H1 (cell line): Measurements from ENCODE around the gene MEX3B. TPM values are rescaled to one million over a fixed set of nuclear protein-coding genes. Genes with fewer than 3 reads are reported as not detected.

ENCODE experiments used
- ASH2L ChIP-seq: fragments of 200-600, 300-600 bp; sonication (generic); IDR thresholded peaks from one replicate; pipeline ENCODE4 v1.7.1; 2017; ENCODE audit warnings: low read length
- BCL11A ChIP-seq, 2 experiments: IDR thresholded peaks; one replicate each; pipeline ENCODE4 v1.6.1; 2011; ENCODE audit warnings: low read depth in 2 of 2, low read length in 2 of 2, mild to moderate bottlenecking in 2 of 2
- CTBP2 ChIP-seq: IDR thresholded peaks from 2 replicates; pipeline ENCODE4 v1.7.0; 2011; ENCODE audit warnings: borderline replicate concordance, mild to moderate bottlenecking, moderate library complexity, mixed read lengths, low read length; ENCODE audit not compliant: insufficient read depth, insufficient read length
- HDAC2 ChIP-seq, 2 experiments: fragments of 300-600 bp in 1 of 2; sonication (generic) in 1 of 2; IDR thresholded peaks; 2 replicates each; pipeline ENCODE4 v1.6.1; 2011 to 2012; ENCODE audit warnings: low read depth in 2 of 2, low read length in 2 of 2, mild to moderate bottlenecking in 2 of 2, moderate library complexity in 2 of 2, borderline replicate concordance in 1 of 2, inconsistent platforms in 1 of 2
- POLR2AphosphoS5 ChIP-seq: IDR thresholded peaks from 2 replicates; pipeline ENCODE4 v1.6.1; 2011; ENCODE audit warnings: low read depth, low read length
- POU5F1 ChIP-seq: IDR thresholded peaks from 2 replicates; pipeline ENCODE4 v1.6.1; 2011; ENCODE audit warnings: low read depth, mild to moderate bottlenecking, low read length, moderate library complexity
- RBBP5 ChIP-seq: IDR thresholded peaks from 2 replicates; pipeline ENCODE4 v1.7.1; 2012; ENCODE audit warnings: low read depth, mild to moderate bottlenecking, inconsistent platforms, low read length, moderate library complexity, borderline replicate concordance
- SRF ChIP-seq: IDR thresholded peaks from 2 replicates; pipeline ENCODE4 v1.6.1; 2011; ENCODE audit warnings: mild to moderate bottlenecking, low read depth, low read length, moderate library complexity
- polyA plus RNA-seq, 7 experiments: library from polyadenylated mRNA; depleted of rRNA in 3 of 7; stranded (reverse) in 5 of 7; unstranded in 2 of 7; fragments of >200 nt in 5 of 7; fragments of 200-250 nt in 2 of 7; gene quantifications; 1 replicate in 5 of 7; 2 replicates in 1 of 7; 4 replicates in 1 of 7; pipeline versions ENCODE4 v1.2.1 to v1.2.3, GENCODE V29; 2011 to 2013; ENCODE audit warnings: missing spikeins in 2 of 7, mixed read lengths in 2 of 7
- total RNA-seq: library from RNA; stranded (reverse); fragmentation: NEBNext Ultra II Directional; extraction: Animal tissue kit (Norgen Biotek cat#: 25700); gene quantifications from 2 replicates; pipeline ENCODE4 v1.2.1, GENCODE V29; 2021

Gene MEX3B
- total and polyA plus RNA-seq, 2 of the 8 experiments (the other 6 are each of a cell fraction or from before 2014, with no cell fraction given): 8.0 to 15.9 TPM

DNA sequence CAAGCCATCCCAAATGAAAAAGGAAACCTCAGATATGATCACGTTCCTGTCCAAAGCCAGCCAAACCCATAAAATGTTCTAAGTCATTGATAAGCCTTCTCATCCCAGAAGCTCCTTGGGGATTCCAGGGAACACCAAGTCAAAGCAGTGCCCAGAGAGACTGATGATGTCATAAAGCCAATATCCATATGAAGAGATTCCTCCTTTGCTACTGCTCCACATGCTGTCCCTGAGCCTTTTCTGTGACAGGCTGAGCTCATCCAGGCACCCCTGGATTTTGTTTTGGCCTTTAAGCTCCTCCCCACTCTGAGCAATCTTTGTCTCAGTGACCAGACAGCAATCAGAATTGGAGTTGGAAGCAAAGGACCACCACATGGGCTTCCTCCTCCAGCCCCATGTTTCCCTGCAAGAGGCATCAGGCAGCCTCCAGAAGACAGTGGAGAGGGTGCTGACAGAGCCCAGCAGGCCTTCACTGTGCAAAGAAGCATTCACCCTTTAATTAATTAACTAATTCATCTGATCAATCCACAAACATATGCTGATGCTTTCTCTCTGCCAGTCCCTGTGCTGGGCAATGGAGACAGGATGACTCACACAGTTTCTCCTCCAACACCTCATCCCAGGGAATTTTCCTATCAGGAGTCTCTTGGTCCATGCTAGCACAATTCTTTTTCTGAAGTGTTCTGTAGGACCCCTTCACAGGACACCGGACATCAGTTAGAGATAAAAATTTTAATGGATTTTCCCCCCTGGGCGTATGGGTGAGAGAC lies 25.0 kb downstream of the MEX3B start (continued):
- no peak for TF ChIP-seq SRF
- TF ChIP-seq POU5F1: no peak
- TF ChIP-seq CTBP2: no peak
- no peak for TF ChIP-seq POLR2AphosphoS5
- no peak for TF ChIP-seq RBBP5
- no peak for TF ChIP-seq BCL11A (IDR thresholded peaks at IDR 0.05; ENCODE audit: low read depth in 2 of 2, low read length in 2 of 2)
- TF ChIP-seq ASH2L: no peak
- no peak for TF ChIP-seq HDAC2 (IDR thresholded peaks at IDR 0.05; ENCODE audit: borderline replicate concordance in 1 of 2, low read depth in 2 of 2, low read length in 2 of 2)
